Mesendoderm (in vitro differentiated cells): Measurements from ENCODE around the gene TEAD1.

Experiments
- DNase-seq: peaks from one replicate; pipeline ENCODE4 v3.0.0; 2013
- H2AK5ac ChIP-seq: 2 replicates; pipeline ENCODE4 v1.6.1; 2013; ENCODE audit warnings: low read length, inconsistent platforms
- H2BK120ac ChIP-seq: 2 replicates; pipeline ENCODE4 v1.6.1; 2013; ENCODE audit warnings: low read depth, mild to moderate bottlenecking, low read length, moderate library complexity, mixed read lengths
- H2BK15ac ChIP-seq: replicated peaks from 2 replicates; pipeline ENCODE4 v1.6.1; 2013; ENCODE audit warnings: low read depth, mild to moderate bottlenecking, moderate library complexity
- H2BK5ac ChIP-seq: 2 replicates; pipeline ENCODE4 v1.6.1; 2013; ENCODE audit warnings: low read length, inconsistent platforms
- H3K18ac ChIP-seq: 2 replicates; pipeline ENCODE4 v1.6.1; 2013; ENCODE audit warnings: mild to moderate bottlenecking, low read length, mixed read lengths
- H3K23ac ChIP-seq: one replicate; pipeline ENCODE4 v1.6.1; 2013; ENCODE audit warnings: low read length
- H3K27ac ChIP-seq: 2 replicates; pipeline ENCODE4 v1.5.1; 2013; ENCODE audit warnings: low read depth, mild to moderate bottlenecking, inconsistent platforms, low read length, moderate library complexity
- H3K27me3 ChIP-seq: 2 replicates; pipeline ENCODE4 v1.6.1; 2013; ENCODE audit warnings: low read length, control low read depth, mild to moderate bottlenecking, inconsistent platforms; ENCODE audit not compliant: insufficient read depth, poor library complexity
- H3K36me3 ChIP-seq: 2 replicates; pipeline ENCODE4 v1.6.1; 2013; ENCODE audit warnings: low read length, inconsistent platforms; ENCODE audit not compliant: control insufficient read depth, insufficient read depth
- H3K4ac ChIP-seq: one replicate; pipeline ENCODE4 v1.6.1; 2013; ENCODE audit warnings: low read depth, mild to moderate bottlenecking, low read length, moderate library complexity
- H3K4me1 ChIP-seq: 2 replicates; pipeline ENCODE4 v1.6.1; 2013; ENCODE audit warnings: low read depth, low read length, inconsistent platforms; ENCODE audit not compliant: control insufficient read depth
- H3K4me2 ChIP-seq: 2 replicates; pipeline ENCODE4 v1.6.1; 2013; ENCODE audit warnings: low read length
- H3K4me3 ChIP-seq: 2 replicates; pipeline ENCODE4 v1.5.1; 2013; ENCODE audit warnings: mild to moderate bottlenecking, low read length
- H3K56ac ChIP-seq: one replicate; pipeline ENCODE4 v1.6.1; 2013; ENCODE audit warnings: low read length
- H3K79me1 ChIP-seq: 2 replicates; pipeline ENCODE4 v1.6.1; 2013; ENCODE audit warnings: low read length, inconsistent platforms
- H3K79me2 ChIP-seq: 2 replicates; pipeline ENCODE4 v1.6.1; 2013; ENCODE audit warnings: mild to moderate bottlenecking, low read length; ENCODE audit not compliant: control insufficient read depth, insufficient read depth
- H3K9ac ChIP-seq: 2 replicates; pipeline ENCODE4 v1.6.1; 2013; ENCODE audit warnings: low read length, inconsistent platforms
- H4K5ac ChIP-seq: one replicate; pipeline ENCODE4 v1.6.1; 2013; ENCODE audit warnings: low read length
- H4K8ac ChIP-seq: one replicate; pipeline ENCODE4 v1.6.1; 2013; ENCODE audit warnings: low read depth, mild to moderate bottlenecking, control low read depth, low read length, moderate library complexity
- WGBS: extraction: QIAGEN DNeasy Blood & Tissue Kit; methylation state at CpG from one replicate; pipeline ENCODE4 v1.1.7; 2013; ENCODE audit warnings: low lambda C conversion rate, missing lambda C conversion rate; ENCODE audit not compliant: insufficient coverage; ENCODE audit errors: extremely low coverage; 5-methylcytosine and 5-hydroxymethylcytosine counted together

Gene TEAD1

DNA sequence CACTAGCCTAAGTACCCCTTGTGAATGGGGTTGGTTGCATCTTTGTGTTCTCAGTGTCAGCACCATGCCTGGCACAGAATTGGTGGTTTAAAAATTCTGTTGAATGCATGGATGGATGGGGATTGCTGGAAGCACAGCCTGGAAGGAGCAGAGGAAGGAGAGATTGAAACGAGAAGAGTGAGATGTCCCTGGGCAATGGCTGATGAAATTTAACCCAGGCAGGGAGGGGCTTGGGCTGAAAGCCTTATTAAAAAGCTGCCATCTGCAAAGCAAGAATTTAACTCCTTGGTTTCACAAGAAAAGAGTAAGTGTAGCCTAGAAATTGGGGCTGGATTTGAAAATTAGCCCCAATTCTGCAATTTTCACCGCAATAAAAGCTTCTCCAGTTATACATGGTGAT, 126.7 kb downstream of the TEAD1 start:
- no CpG with 5 or more reads among the region's 2 CpGs for WGBS
- no peak overlapping the region for H3K4me3 ChIP-seq

DNA sequence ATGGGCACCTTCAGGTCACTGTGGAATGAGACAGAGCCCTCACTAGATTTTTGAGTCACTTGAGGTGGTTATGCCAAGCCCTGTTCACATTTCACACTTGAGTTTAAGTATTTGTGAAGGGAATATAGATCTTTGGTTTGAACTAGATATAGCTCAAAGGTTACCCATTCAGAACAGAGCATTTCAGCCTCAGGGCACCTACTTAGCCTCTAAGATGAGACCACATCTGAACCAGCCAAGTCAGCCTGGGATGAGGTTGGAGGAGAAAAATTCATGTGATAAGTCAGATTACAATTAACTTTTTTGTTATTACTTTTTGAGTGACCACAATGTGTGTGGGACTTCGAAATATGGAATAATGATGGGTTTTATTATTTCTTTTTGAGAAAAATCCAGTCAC, 127.8 kb downstream of the TEAD1 start:
- Histone ChIP-seq H3K4me3 (no peak overlapping the region), H3K79me2 (peaks cover 58% of the 10 kb centered on the region), H3K27ac (no peak overlapping the region), H3K4me2 (no peak overlapping the region), H4K5ac (no peak overlapping the region), H2BK15ac (no peak overlapping the region), H3K4ac (no peak overlapping the region), H3K56ac (no peak overlapping the region), H2BK5ac (no peak overlapping the region), H2BK120ac (no peak overlapping the region), H3K79me1 (peaks cover 28% of the 10 kb centered on the region), H3K27me3 (no peaks in the 10 kb centered on the region), H3K23ac (no peak overlapping the region), H4K8ac (no peak overlapping the region), H3K9ac (no peak overlapping the region), H3K36me3 (no peaks in the 10 kb centered on the region), H3K4me1 (peaks cover 42% of the 10 kb centered on the region), H3K18ac (no peak overlapping the region), H2AK5ac (no peak overlapping the region)
- WGBS, result no CpG with 5 or more reads among the region's 1 CpG
- no peak for DNase-seq

More for the DNA sequence above, 126.7 kb downstream of the TEAD1 start:
- Histone ChIP-seq H3K4ac (peak overlapping the region; percentile 78), H2AK5ac (peak overlapping the region; percentile 80), H3K9ac (peak overlapping the region; percentile 29), H3K27me3 (no peaks in the 10 kb centered on the region), H3K23ac (no peak overlapping the region), H4K8ac (no peak overlapping the region), H2BK15ac (no peak overlapping the region), H3K36me3 (no peaks in the 10 kb centered on the region), H2BK5ac (peak overlapping the region; percentile 72), H3K56ac (peak overlapping the region; percentile 73), H3K18ac (peak overlapping the region; percentile 5), H3K27ac (peak overlapping the region; percentile 73), H3K79me1 (peaks cover 26% of the 10 kb centered on the region), H3K4me2 (no peak overlapping the region), H4K5ac (no peak overlapping the region), H2BK120ac (no peak overlapping the region), H3K79me2 (peaks cover 59% of the 10 kb centered on the region), H3K4me1 (peaks cover 38% of the 10 kb centered on the region)
- no peak for DNase-seq

DNA sequence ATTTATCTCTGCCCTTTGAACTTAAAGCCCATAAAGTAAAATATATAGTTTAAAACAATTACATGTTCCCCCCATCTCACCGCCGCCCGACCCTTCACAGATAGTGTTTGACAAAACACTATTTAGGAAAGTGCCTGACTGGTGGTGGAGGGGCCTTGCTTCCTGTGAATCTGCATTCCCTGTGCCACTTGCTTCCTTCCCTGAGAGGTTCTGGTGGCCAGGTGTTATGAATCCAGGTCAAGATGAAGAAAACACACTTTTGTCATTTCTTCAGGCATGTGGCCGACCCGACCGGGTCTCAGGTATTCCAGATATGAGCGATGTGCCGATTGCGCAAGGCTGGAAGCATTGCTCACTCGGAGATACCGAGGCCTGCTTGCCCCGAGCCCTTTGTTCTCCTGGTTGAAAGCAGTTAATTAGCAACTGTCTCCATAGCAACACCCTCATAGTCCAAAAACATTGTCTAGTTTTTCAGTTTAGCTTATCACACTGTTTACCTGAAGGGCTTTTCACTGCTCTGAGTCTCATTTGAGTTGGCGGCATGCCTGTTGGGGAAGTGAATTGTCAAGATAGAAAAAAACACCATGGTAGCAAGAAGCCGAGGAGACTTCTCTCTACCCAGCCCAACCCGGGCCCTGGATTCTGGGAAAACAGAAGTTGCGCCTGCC, 128.3 kb downstream of the TEAD1 start:
- no peak overlapping the region for H3K4me2 ChIP-seq

DNA sequence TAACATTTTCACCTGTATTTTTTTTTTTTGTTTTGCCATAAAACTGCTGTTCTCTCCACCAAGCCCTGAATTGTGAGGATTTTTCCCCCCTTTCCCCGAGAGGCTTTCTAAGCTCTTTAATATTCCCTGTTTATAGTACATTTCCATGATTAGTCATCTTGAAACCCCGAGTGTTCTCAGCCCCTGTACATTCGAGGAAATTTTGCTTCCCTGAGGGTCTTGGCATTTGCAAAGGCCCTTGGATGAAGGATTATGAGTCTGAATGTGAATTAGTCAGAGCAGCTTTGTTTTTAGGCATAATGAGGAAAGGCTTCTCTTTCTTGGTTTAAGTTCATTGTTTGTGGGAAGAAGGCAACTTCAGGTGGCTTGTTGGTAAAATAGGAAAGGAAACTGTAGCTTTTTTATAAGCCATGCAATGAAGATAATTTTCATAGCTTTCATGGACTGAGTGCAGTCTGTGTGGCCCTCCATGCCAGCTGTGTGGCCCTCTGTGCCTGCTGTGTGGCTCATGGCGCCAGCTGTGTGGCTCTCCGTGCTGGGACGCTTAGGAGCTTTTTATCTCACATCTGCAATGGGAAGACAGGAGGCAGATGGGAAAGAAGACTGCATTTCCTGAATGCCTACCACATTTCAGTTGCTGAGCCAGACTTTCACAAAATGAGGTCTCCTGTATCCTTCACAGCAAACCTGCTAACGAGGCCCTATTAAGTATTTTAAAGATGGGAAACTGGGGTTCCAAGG, 129.0 kb downstream of the TEAD1 start:
- Histone ChIP-seq H3K79me2 (peaks cover 56% of the 10 kb centered on the region), H3K56ac (peak overlapping the region; percentile 38), H3K18ac (peak overlapping the region; percentile 71), H2BK120ac (peak overlapping the region; percentile 69), H3K36me3 (no peaks in the 10 kb centered on the region), H2BK5ac (no peak overlapping the region), H3K4me3 (no peak overlapping the region), H3K79me1 (peaks cover 26% of the 10 kb centered on the region), H2BK15ac (no peak overlapping the region), H3K27ac (no peak overlapping the region), H3K4me1 (peaks cover 39% of the 10 kb centered on the region), H4K5ac (no peak overlapping the region), H4K8ac (no peak overlapping the region), H2AK5ac (no peak overlapping the region), H3K9ac (no peak overlapping the region), H3K4ac (peak overlapping the region; percentile 78), H3K27me3 (no peaks in the 10 kb centered on the region), H3K23ac (no peak overlapping the region), H3K4me2 (no peak overlapping the region)
- peak; percentile 70 for DNase-seq
- WGBS, result no CpG with 5 or more reads among the region's 7 CpGs

More for the DNA sequence above, 128.3 kb downstream of the TEAD1 start:
- Histone ChIP-seq H3K27ac (peak overlapping the region; percentile 3), H4K5ac (no peak overlapping the region), H3K79me1 (peaks cover 25% of the 10 kb centered on the region), H3K23ac (no peak overlapping the region), H3K79me2 (peaks cover 57% of the 10 kb centered on the region), H3K27me3 (no peaks in the 10 kb centered on the region), H2BK5ac (no peak overlapping the region), H2BK15ac (no peak overlapping the region), H3K36me3 (no peaks in the 10 kb centered on the region), H3K4ac (peak overlapping the region; percentile 79), H3K4me3 (no peak overlapping the region), H3K56ac (no peak overlapping the region), H2AK5ac (no peak overlapping the region), H3K9ac (no peak overlapping the region), H2BK120ac (peak overlapping the region; percentile 69), H3K4me1 (peaks cover 42% of the 10 kb centered on the region), H3K18ac (peak overlapping the region; percentile 22), H4K8ac (no peak overlapping the region)
- no CpG with 5 or more reads among the region's 16 CpGs for WGBS
- DNase-seq, result peak; percentile 78

DNA sequence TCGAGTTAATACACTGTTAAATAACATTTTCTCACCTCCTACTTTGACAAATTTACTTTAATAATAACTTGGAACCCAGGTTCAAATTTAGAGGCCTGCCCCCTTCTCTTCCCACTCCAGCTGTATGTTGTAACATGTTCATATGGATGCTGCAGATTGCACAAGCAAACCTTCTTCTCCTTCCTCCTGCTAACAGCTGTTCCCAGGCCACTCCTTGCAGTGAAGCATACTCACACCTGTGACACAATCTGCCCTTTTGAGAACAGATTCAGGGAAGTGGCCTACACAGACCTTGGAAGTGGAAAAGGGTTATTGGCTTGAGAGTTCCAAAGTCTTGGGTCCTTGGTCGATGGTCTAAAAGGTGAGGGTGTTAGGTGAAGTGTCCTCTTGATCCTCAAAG, 131.9 kb downstream of the TEAD1 start:
- Histone ChIP-seq H3K79me1 (peaks cover 39% of the 10 kb centered on the region), H3K27ac (no peak overlapping the region), H2BK120ac (no peak overlapping the region), H3K18ac (no peak overlapping the region), H3K4ac (no peak overlapping the region), H3K4me3 (no peak overlapping the region), H3K23ac (peak overlapping the region; percentile 83), H3K4me2 (no peak overlapping the region), H2BK15ac (no peak overlapping the region), H3K36me3 (no peaks in the 10 kb centered on the region), H3K79me2 (peaks cover 74% of the 10 kb centered on the region), H3K4me1 (peaks cover 23% of the 10 kb centered on the region), H3K27me3 (no peaks in the 10 kb centered on the region), H2AK5ac (no peak overlapping the region), H4K8ac (no peak overlapping the region), H3K56ac (no peak overlapping the region), H3K9ac (no peak overlapping the region), H4K5ac (no peak overlapping the region), H2BK5ac (no peak overlapping the region)
- no CpG with 5 or more reads among the region's 2 CpGs for WGBS
- DNase-seq, result no peak
